Peyer's patch (tissue), 4 donors: ENCODE measurements around the gene VAMP1.

Experiments used
- CTCF ChIP-seq, 6 experiments: fragments of 450-650 bp in 4 of 6; fragments of 200-600 bp in 2 of 6; sonication (generic) in 1 of 6; IDR thresholded peaks; one replicate each; pipeline ENCODE4 v1.5.1; 2017 to 2019; ENCODE audit warnings: antibody characterized with exemption in 6 of 6, mild to moderate bottlenecking in 3 of 6, moderate library complexity in 1 of 6
- POLR2A ChIP-seq, 2 donors: fragments of 450-650 bp; IDR thresholded peaks; one replicate each; pipeline ENCODE4 v1.5.1; 2017; ENCODE audit warnings: antibody characterized with exemption in 2 of 2, mild to moderate bottlenecking in 2 of 2, moderate library complexity in 2 of 2

DNA sequence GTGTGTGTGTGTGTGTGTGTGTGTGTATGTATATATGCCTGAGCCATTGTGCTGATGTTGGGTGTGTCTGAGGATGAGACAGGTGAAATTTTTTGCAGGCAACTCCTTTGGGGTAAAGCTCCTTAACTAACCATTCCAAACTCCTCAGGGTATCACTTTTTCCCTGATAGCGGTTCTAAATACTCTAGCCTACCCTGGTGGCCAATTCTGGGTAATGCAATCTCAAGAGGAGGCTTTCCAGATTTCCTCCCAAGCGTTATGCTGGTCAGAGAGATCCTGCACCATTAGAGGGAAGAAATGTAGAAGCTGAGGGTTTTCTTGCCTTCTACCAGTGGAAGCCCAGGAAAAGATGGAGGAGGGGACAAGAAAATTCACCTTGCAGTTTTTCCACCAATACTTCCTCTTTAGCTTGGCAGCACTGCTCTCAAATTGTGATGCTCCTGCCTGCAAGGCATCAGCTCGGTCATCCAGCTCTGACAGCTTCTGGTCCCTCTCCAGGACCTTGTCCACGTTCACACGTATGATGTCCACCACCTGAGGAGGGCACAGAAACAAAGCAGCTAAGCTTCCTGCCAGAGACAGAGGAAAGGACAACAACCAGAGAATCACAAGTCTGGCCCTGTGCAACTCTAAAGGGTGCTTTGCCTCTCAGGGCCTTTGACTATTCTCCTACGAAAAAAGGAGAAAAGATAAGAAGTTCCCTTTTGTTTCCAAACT lies 4.9 kb downstream of the VAMP1 start:
- peak; percentile 57 to 96 (median 94) for TF ChIP-seq CTCF (IDR thresholded peaks at IDR 0.05)
- TF ChIP-seq POLR2A (IDR thresholded peaks at IDR 0.05) = no peak
